H1 (cell line): ENCODE results near the gene CACUL1. TPM values are rescaled to one million over a fixed set of nuclear protein-coding genes. Genes with fewer than 3 reads are reported as not detected.

Experiments used
- CTCF ChIA-PET: fragments of 300-600 bp; sonication (Branson Sonifier 250); formaldehyde crosslinking; loops from one replicate; lab custom pipeline; 2021; ENCODE audit not compliant: partially characterized antibody; lab: Charles Lee
- POLR2A ChIA-PET: fragments of 300-600 bp; sonication (Branson Sonifier 250); formaldehyde crosslinking; loops from one replicate; lab custom pipeline; 2021; ENCODE audit warnings: inconsistent platforms; ENCODE audit not compliant: partially characterized antibody; lab: Charles Lee
- DNase-seq, 2 experiments: peaks; one replicate each; pipeline versions ENCODE4 v3.0.0 to v3.0.0-alpha.2; 2010 to 2022; ENCODE audit warnings: low spot score in 2 of 2, low read depth in 1 of 2, mixed read lengths in 1 of 2
- FAIRE-seq: peaks from 2 replicates; lab custom pipeline; 2011; peaks lifted over from hg19 to GRCh38; lab: Jason Lieb, UNC
- H2AFZ ChIP-seq: 2 replicates; pipeline ENCODE4 v1.8.1; 2012; ENCODE audit warnings: low read length, inconsistent platforms
- H2AK5ac ChIP-seq: 2 replicates; pipeline ENCODE4 v1.6.1; 2013; ENCODE audit warnings: low read depth, low read length
- H2BK120ac ChIP-seq: replicated peaks from 2 replicates; pipeline ENCODE3; 2013; ENCODE audit warnings: low read depth, low read length, inconsistent platforms
- H2BK12ac ChIP-seq: 2 replicates; pipeline ENCODE4 v1.6.1; 2013; ENCODE audit warnings: low read depth, low read length
- H2BK15ac ChIP-seq: 2 replicates; pipeline ENCODE4 v1.6.1; 2013; ENCODE audit warnings: low read length
- H2BK20ac ChIP-seq: 2 replicates; pipeline ENCODE4 v1.6.1; 2013; ENCODE audit warnings: low read length
- H2BK5ac ChIP-seq: 2 replicates; pipeline ENCODE4 v1.6.1; 2013; ENCODE audit warnings: low read depth, low read length
- H3K14ac ChIP-seq: 2 replicates; pipeline ENCODE4 v1.6.1; 2013; ENCODE audit warnings: inconsistent platforms; ENCODE audit not compliant: insufficient read length
- H3K18ac ChIP-seq: 2 replicates; pipeline ENCODE4 v1.6.1; 2013; ENCODE audit warnings: low read length; ENCODE audit errors: extremely low read depth
- H3K23ac ChIP-seq: 2 replicates; pipeline ENCODE4 v1.6.1; 2013; ENCODE audit warnings: inconsistent platforms; ENCODE audit not compliant: insufficient read length
- H3K23me2 ChIP-seq: 2 replicates; pipeline ENCODE4 v1.6.1; 2013; ENCODE audit warnings: low read depth, low read length
- H3K27ac ChIP-seq: 2 replicates; pipeline ENCODE4 v1.6.1; 2011; ENCODE audit warnings: low read depth, low read length, inconsistent platforms
- H3K27me3 ChIP-seq, 4 experiments: replicated peaks in 1 of 4; 1 replicate in 1 of 4; 2 replicates in 3 of 4; pipeline versions ENCODE4 v1.6.1 to v1.8.1; 2011 to 2013; ENCODE audit warnings: low read length in 3 of 4, mild to moderate bottlenecking in 3 of 4, inconsistent platforms in 2 of 4, mixed read lengths in 2 of 4, moderate library complexity in 1 of 4; ENCODE audit not compliant: control insufficient read depth in 3 of 4, insufficient read depth in 3 of 4; ENCODE audit errors: extremely low read depth in 1 of 4
- H3K36me3 ChIP-seq, 4 experiments: 2 replicates each; pipeline versions ENCODE4 v1.6.1 to v1.8.1; 2011 to 2013; ENCODE audit warnings: mild to moderate bottlenecking in 4 of 4, low read length in 3 of 4, moderate library complexity in 2 of 4, control low read depth in 1 of 4, inconsistent platforms in 1 of 4; ENCODE audit not compliant: insufficient read depth in 4 of 4, control insufficient read depth in 2 of 4
- H3K4ac ChIP-seq: replicated peaks from 2 replicates; pipeline ENCODE3; 2013; ENCODE audit warnings: low read length, low read depth, mixed read lengths, inconsistent platforms; ENCODE audit not compliant: insufficient read length
- H3K4me1 ChIP-seq, 4 experiments: replicated peaks in 1 of 4; 1 replicate in 1 of 4; 2 replicates in 3 of 4; pipeline versions ENCODE4 v1.6.1 to v1.8.1; 2011 to 2013; ENCODE audit warnings: low read length in 3 of 4, inconsistent platforms in 2 of 4, mixed read lengths in 1 of 4; ENCODE audit not compliant: insufficient read depth in 4 of 4, control insufficient read depth in 3 of 4
- H3K4me2 ChIP-seq, 2 experiments: 2 replicates each; pipeline versions ENCODE4 v1.6.1 to v1.8.1; 2011 to 2013; ENCODE audit warnings: low read depth in 2 of 2, low read length in 2 of 2, control low read depth in 1 of 2, inconsistent platforms in 1 of 2, mild to moderate bottlenecking in 1 of 2; ENCODE audit not compliant: insufficient read depth in 1 of 2
- H3K4me3 ChIP-seq, 4 experiments: fragments of 200-600, 300-600 bp in 1 of 4; sonication (generic), shearing (Covaris generic), sonication (Bioruptor Twin) in 1 of 4; 2 replicates each; pipeline versions ENCODE4 v1.5.1 to v1.8.1; 2011 to 2016; ENCODE audit warnings: low read length in 4 of 4, low read depth in 3 of 4, control low read depth in 2 of 4, inconsistent platforms in 2 of 4, mild to moderate bottlenecking in 2 of 4, mixed read lengths in 1 of 4, moderate library complexity in 1 of 4; ENCODE audit not compliant: insufficient read depth in 2 of 4; ENCODE audit errors: extremely low read depth in 1 of 4
- H3K56ac ChIP-seq: replicated peaks from 2 replicates; pipeline ENCODE3; 2013; ENCODE audit warnings: low read depth, mild to moderate bottlenecking, mixed read lengths, low read length, inconsistent platforms; ENCODE audit not compliant: insufficient read length
- H3K79me1 ChIP-seq: 2 replicates; pipeline ENCODE4 v1.6.1; 2013; ENCODE audit warnings: low read depth, low read length, control low read depth
- H3K79me2 ChIP-seq, 2 experiments: 2 replicates each; pipeline versions ENCODE4 v1.6.1 to v1.8.1; 2012 to 2013; ENCODE audit warnings: low read length in 2 of 2, mild to moderate bottlenecking in 2 of 2, inconsistent platforms in 1 of 2; ENCODE audit not compliant: insufficient read depth in 2 of 2, control insufficient read depth in 1 of 2
- H3K9ac ChIP-seq, 4 experiments: replicated peaks in 1 of 4; 1 replicate in 1 of 4; 2 replicates in 3 of 4; pipeline versions ENCODE4 v1.6.1 to v1.8.1; 2011 to 2013; ENCODE audit warnings: low read depth in 3 of 4, low read length in 3 of 4, control low read depth in 2 of 4, mild to moderate bottlenecking in 2 of 4, moderate library complexity in 2 of 4, inconsistent platforms in 1 of 4; ENCODE audit errors: extremely low read depth in 1 of 4
- H3K9me3 ChIP-seq, 2 experiments: 2 replicates each; pipeline versions ENCODE4 v1.6.1 to v1.8.1; 2012 to 2013; ENCODE audit warnings: mild to moderate bottlenecking in 2 of 2, moderate library complexity in 2 of 2, control low read depth in 1 of 2, inconsistent platforms in 1 of 2, low read depth in 1 of 2, low read length in 1 of 2, mixed read lengths in 1 of 2; ENCODE audit not compliant: insufficient read depth in 2 of 2
- H4K20me1 ChIP-seq, 2 experiments: replicated peaks in 1 of 2; 2 replicates each; pipeline versions ENCODE3 to v1.8.1; 2011 to 2013; ENCODE audit warnings: inconsistent platforms in 2 of 2, low read length in 2 of 2, mild to moderate bottlenecking in 1 of 2; ENCODE audit not compliant: insufficient read depth in 2 of 2, control insufficient read depth in 1 of 2
- H4K5ac ChIP-seq: 2 replicates; pipeline ENCODE4 v1.6.1; 2013; ENCODE audit warnings: low read length, low read depth, mixed read lengths, inconsistent platforms; ENCODE audit not compliant: insufficient read length
- H4K8ac ChIP-seq: 2 replicates; pipeline ENCODE4 v1.8.0; 2013; ENCODE audit warnings: mild to moderate bottlenecking, moderate library complexity, low read length, inconsistent platforms; ENCODE audit not compliant: insufficient read depth; ENCODE audit errors: extremely low read depth
- H4K91ac ChIP-seq: replicated peaks from 2 replicates; pipeline ENCODE3; 2013; ENCODE audit warnings: low read length, mixed read lengths, inconsistent platforms; ENCODE audit not compliant: insufficient read length
- EZH2 ChIP-seq: fragments of 200-600 bp; sonication (generic); IDR thresholded peaks from 2 replicates; pipeline ENCODE4 v1.7.1; 2012; ENCODE audit warnings: low read depth, mild to moderate bottlenecking, moderate library complexity, low read length, inconsistent platforms; ENCODE audit not compliant: severe bottlenecking
- HDAC6 ChIP-seq: IDR thresholded peaks from one replicate; pipeline ENCODE4 v1.7.1; 2012; ENCODE audit warnings: low read depth, mild to moderate bottlenecking, inconsistent platforms, low read length, moderate library complexity
- TEAD4 ChIP-seq: IDR thresholded peaks from 2 replicates; pipeline ENCODE4 v1.6.1; 2012; ENCODE audit warnings: low read depth, low read length, inconsistent platforms, mixed read lengths
- WGBS, 2 experiments: shearing (Covaris generic) in 1 of 2; methylation state at CpG; one replicate each; pipeline versions ENCODE4 v1.1.6 to v1.1.7; 2013 to 2015; ENCODE audit warnings: low lambda C conversion rate in 2 of 2, mixed read lengths in 2 of 2, inconsistent platforms in 1 of 2, low coverage in 1 of 2, missing lambda C conversion rate in 1 of 2; ENCODE audit not compliant: insufficient replicate concordance in 2 of 2, insufficient coverage in 1 of 2, insufficient read length in 1 of 2; ENCODE audit errors: extremely low coverage in 1 of 2, missing lambda C conversion rate in 1 of 2; 5-methylcytosine and 5-hydroxymethylcytosine counted together
- polyA plus RNA-seq, 7 experiments: library from polyadenylated mRNA; depleted of rRNA in 3 of 7; stranded (reverse) in 5 of 7; unstranded in 2 of 7; fragments of >200 nt in 5 of 7; fragments of 200-250 nt in 2 of 7; gene quantifications; 1 replicate in 5 of 7; 2 replicates in 1 of 7; 4 replicates in 1 of 7; pipeline versions ENCODE4 v1.2.1 to v1.2.3, GENCODE V29; 2011 to 2013; ENCODE audit warnings: missing spikeins in 2 of 7, mixed read lengths in 2 of 7
- total RNA-seq: library from RNA; stranded (reverse); fragmentation: NEBNext Ultra II Directional; extraction: Animal tissue kit (Norgen Biotek cat#: 25700); gene quantifications from 2 replicates; pipeline ENCODE4 v1.2.1, GENCODE V29; 2021
- TF ChIP-seq, protein P1 (sequence below): IDR thresholded peaks from 2 replicates; pipeline ENCODE4 v1.6.1; 2011; ENCODE audit warnings: low read depth, mild to moderate bottlenecking, low read length; ENCODE audit not compliant: insufficient read depth

Gene CACUL1
- total and polyA plus RNA-seq, 2 of the 8 experiments (the other 6 are each of a cell fraction or from before 2014, with no cell fraction given): 6.5 to 34.2 TPM

GRCh38 chr10:118714366-118714765 lies 40.4 kb downstream of the CACUL1 start:
- H2AFZ ChIP-seq: no peak overlapping the region
- no peak overlapping the region for H3K4me2 ChIP-seq
- H2BK12ac ChIP-seq: no peak overlapping the region
- no peak overlapping the region for H3K27ac ChIP-seq
- H4K91ac ChIP-seq: no peak overlapping the region
- peaks cover 0 to 28% of the 10 kb centered on the region in 2 experiments; a peak in 2 of 4 replicates for H3K79me2 ChIP-seq
- ChIA-PET POLR2A (no interaction called here), CTCF (interaction anchor here (0.8 to 3.9 kb wide), 11 partner anchors 9 to 146 kb away, joined by 3 to 39 read pairs (median 6); partner anchors contain the start of gene CACUL1)
- no peak overlapping the region for H2BK5ac ChIP-seq
- no peak overlapping the region for H3K14ac ChIP-seq
- no peak overlapping the region for H2AK5ac ChIP-seq
- H3K23me2 ChIP-seq: no peaks in the 10 kb centered on the region
- no peak overlapping the region for H2BK120ac ChIP-seq
- FAIRE-seq: no peak
- WGBS, 2 experiments: 95% methylated on average over 3 of the region's 3 CpGs; no CpG with 5 or more reads in 1 of the 2 experiments
- no peak for DNase-seq
- H4K20me1 ChIP-seq: peaks cover 0 to 3% of the 10 kb centered on the region in 2 experiments
- H2BK15ac ChIP-seq: no peak overlapping the region
- no peak overlapping the region for H2BK20ac ChIP-seq
- H3K27me3 ChIP-seq: no peaks in the 10 kb centered on the region
- no peak overlapping the region for H3K23ac ChIP-seq
- no peak overlapping the region for H4K8ac ChIP-seq
- no peak overlapping the region for H3K56ac ChIP-seq
- no peaks in the 10 kb centered on the region for H3K9me3 ChIP-seq
- H3K4me3 ChIP-seq: no peak overlapping the region
- peaks cover 0 to 2% (median 0%) of the 10 kb centered on the region in 4 experiments; a peak in 3 of 8 replicates for H3K36me3 ChIP-seq
- no peak overlapping the region for H3K4ac ChIP-seq
- no peak overlapping the region for H3K9ac ChIP-seq
- H3K4me1 ChIP-seq: no peaks in the 10 kb centered on the region
- no peak overlapping the region for H4K5ac ChIP-seq
- no peak overlapping the region for H3K18ac ChIP-seq
- peaks cover 2% of the 10 kb centered on the region; the same call in 1 of the 2 replicates for H3K79me1 ChIP-seq
- TF ChIP-seq HDAC6 (no peak), TEAD4 (no peak), EZH2 (no peak)
- TF ChIP-seq, protein P1, sequence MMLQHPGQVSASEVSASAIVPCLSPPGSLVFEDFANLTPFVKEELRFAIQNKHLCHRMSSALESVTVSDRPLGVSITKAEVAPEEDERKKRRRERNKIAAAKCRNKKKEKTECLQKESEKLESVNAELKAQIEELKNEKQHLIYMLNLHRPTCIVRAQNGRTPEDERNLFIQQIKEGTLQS: no peak
